Measurements from ENCODE around the gene NPAS2.

The NPAS2 gene

DNA sequence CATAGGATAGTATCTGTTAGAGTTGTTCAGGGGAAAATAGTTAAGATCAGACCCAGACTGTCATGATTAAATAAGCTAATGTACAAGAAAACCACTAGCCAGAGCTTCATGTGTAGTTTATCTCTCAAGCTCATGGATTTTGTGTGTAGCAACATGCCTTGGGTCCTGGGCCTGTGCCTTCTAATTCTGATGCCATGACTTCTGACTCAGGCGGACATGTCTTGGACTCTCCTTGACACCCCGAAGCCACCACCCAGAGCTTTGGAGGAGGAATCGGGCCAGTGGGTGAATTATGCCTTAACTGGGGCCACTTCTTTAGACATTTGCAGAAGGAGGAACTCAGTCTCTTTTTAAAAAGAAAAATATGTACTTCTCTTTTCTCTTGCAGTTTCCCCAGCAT lies 68.7 kb downstream of the NPAS2 start:
- DNase-seq: no peak

DNA sequence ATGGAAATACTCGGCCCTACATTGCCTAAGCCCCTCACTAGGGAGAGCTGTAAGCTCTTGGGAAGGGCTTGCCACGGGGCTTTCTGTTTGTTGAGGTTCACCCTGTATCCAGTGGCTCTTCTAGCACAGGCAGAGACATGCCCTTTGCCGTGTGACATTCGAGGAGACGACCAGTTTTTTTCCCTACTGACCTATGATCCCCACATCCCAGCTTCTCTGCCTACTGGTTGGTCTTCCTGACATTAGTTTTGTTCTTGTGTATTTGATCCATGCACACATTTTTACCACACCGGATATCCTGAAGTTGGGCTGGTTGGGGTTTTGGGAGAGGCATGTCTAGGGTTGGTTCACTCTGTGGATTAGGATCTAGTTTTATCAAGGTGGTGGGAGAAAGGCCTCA lies 69.3 kb downstream of the NPAS2 start:
- DNase-seq: no peak

DNA sequence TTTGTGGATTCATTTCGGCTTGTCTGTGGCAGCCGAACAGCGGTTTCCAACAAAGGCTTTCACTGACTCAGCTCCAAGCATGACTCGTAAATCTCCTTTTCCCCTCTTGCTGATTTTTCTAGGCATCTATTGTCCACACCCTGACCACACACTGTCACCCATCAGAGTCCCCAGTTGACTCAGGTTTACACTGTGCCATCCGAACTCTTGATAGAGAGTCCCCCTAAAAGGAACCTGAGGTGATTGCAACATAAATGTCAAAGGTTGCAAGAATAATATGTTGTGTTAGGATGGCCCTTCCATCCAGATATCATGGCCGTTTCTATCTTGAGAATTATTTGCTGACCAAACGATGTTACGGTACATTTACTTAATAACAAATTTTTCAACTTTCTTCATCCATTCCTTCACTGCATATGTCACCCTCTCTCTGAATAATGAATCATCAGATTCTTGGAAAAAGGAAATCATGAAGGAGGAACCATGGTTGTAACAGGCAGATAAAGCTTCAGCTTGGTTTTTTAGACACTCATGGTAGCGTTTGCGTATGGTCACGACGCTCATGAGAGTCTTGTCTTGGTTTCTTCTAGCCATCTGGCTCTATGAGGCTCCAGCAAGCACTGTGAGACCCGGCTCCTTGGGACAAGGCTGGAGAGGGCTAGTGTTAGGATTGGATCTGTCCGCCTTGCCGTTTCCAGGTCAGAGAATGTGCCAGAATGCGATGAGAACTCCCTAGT lies 72.1 kb downstream of the NPAS2 start:
- DNase-seq: no peak

DNA sequence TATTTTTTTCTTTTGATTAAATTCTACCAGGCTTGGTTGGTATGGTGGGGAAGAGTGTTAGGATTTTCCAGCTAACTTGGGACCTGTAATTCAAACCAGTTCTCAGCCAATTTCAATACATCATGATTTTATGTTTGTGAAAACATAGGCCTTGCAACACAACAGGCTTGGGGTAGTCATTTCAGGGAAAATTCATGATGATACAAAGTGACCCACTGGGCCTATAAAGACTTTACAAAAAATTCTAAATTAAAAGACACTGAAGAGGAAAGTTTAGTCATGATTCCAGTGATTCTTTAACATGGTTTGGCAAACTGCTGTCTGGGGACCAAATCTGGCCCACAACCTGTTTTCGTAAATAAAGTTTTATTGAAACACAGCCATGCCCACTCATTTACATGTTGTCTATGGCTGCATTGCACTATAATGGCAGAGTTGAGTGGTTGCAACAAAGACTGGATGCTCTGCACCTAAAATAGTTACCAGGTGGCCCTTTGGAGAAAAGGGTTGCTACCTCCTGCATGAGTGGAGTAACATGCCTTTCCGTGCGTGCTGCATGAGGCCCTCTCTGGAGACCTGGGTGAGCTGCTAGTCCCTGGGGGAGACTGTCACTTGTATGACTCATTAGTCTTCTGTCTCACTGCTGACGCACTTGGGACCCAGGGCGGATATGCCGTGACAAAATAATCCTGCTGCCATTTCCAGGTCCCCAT lies 73.6 kb downstream of the NPAS2 start:
- DNase-seq: no peak

DNA sequence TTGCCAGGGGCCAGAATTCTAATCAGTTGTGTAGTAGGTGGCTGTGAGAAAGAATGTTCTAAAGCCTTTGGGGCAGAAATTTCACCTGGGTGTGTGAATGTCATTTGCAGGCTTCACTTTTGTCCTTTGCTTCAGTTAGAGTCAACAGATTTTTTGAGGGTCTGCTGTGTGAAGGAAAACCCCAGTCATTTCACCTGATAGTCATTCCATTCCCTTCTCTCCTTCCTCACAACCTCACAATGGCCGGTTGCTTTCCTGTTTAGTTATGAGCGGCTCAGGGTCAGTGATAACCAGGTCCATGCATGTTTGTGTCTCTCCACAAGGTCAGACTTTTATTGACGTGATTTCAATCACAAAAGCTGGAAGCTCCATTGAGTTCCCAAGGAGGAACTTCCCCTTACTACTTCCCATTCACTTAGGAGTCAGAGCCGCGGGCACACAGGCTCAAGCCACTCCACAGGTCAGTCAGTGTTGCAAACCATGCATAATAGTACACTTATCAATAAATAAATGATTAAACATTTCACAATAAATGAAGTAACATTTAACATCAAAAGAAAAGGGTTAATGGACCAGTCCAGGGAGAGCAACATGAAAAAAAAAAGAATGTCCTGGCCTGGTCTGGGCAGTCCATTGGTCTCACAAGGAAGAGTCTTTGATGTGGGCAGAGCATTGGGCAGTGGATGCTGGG lies 74.3 kb downstream of the NPAS2 start:
- no peak for DNase-seq

DNA sequence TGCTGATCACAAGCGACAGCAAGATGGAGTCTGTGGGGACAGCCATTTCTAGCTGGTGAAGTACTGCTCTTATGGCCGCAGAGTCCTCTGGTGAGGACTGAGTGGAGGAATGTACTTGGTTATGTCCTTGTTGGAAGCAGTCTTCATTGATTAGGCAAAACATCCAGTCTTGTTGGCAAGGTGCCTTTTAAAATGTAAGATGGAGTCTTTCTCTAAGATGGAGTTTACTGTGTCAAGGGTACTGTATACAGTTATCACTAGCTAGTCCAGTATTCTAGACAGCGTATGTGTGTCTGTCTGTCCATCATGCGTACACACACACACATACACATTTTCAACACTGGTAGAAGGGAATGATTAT lies 74.8 kb downstream of the NPAS2 start:
- no peak for DNase-seq

DNA sequence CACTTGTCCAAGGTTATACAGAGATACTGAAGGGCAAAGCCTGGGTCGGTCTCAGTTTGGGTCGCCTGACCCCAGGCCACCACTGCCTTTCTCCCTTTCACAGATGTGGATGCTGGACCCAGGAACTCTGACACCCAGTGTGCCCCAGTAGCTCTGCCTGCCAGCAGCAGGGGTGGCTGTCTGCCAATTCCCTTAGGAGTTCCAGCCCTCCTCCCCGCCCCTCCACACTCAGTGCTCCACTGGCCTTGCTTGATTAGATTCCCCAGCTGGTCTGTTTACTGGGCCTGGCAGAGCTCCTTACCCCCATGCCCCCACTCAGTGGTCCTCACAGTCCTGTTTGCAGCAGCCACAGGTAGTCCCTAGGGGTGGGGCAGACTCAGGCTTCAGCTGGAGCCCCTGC lies 75.5 kb downstream of the NPAS2 start:
- DNase-seq: no peak

DNA sequence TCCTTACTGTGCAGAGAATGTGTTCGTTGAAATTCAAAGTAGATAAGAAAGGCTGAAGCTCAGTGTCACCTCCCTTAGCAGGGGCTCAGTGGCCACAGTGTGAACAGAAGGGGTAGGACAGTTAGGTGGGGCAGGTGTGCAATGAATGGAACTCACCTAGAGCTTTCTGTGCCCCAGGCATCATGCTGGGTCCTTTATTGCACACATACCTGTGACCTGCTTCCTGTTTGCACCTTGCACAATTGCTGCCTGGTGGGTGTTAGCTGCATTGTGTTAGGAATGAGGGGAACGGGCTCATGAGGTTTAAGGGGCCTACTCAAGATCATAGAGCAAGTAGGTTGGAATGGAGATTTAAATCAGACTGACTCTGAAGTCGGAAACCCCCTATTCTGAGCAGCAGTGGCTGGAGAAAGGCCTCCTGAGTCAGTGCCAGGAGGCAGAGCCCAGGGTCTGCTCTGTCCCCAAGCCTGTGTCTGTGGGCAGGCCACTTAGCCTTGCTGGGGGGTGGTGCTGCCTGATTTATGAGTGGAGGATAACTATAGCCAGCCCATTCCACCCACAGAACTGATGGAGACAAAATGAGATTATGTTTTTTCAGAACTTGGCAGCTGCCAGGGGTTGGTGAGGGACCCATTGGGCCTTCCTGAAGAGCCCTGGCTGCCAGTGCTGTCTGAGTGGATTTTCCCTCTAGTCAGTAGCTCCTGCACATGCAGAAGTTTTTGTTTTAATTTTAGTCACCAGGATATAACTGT lies 76.2 kb downstream of the NPAS2 start:
- DNase-seq: no peak

DNA sequence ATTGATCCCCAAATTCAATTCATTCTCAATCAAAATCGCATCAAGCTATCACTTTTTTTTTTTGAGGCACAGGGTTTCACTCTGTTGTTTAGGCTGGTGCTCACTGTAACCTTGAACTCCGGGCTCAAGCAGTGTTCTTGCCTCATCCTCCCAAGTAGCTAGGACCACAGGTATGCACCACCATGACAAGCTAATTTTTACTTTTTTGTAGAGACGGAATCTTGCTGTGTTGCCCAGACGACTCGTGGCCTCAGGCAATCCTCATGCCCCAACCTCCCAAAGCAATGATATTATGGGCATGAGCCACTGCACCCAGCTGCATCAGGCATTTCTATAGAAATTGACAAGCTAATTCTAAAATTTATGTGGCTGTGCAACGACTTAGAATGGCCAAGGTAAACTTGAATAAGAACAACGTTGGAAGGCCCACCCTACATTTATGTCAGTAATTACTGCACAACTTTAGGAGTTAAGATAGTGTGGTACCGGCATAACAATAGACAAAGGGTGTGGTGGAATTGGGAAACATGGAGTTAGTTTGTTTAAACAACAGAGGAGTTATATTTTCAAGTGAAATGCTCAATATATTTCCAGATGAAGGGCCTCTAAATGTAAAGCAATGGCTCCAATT lies 78.2 kb downstream of the NPAS2 start:
- no peak for DNase-seq

DNA sequence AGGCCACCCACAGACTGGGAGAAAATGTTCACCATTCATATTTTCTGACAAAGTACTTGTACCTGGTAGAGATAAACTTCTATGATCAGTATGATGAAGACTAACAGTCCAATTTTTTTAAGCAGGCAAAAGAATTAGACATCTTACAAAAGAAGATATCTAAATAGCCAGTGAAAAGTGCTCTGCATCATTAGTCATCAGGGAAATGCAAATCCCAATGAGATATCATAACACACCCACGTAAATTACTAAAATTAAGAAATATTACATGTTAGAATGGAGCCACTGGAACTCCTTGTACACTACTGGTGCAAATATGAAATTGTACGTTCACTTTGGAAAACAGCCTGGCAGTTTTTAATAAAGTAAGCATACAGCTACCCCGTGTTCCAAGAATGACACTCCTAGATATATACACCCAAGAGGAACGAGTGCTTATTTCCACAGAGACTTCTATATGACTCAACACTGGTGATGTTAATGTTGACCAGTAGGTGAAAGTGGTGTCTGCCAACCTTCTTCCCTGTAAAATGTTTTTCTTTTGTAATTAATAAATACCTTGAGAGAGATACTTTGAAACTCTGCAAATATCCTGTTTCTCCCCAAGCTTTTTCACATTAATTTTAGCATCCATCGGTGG lies 80.3 kb downstream of the NPAS2 start:
- DNase-seq: no peak

DNA sequence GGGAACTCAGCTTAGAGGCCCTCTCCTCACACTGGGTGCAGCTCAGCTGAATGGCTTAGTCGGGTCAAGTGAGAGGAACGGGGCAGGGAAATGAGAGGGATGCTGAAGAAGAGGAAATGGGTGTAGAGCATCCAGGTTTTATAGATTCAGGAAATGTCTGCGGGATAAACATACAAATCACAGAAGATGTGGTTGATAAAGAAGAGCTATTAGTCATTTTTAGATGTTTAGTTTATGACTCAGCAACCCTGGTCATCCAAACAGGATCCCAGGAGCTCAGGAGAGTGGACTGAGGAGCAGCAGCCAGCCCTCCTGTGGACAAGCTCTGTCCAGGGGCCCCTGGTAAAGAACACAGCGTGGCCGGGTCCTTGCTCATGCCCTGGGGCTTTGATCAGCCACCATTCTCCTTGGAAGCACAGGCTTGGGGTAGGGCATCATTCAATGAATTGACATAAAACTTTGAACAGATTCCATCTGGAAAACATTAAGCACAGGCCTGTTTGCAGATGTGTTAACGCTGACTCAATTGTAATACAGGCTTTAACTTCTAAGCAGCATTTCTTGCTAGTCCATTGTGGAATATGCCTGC lies 83.0 kb downstream of the NPAS2 start:
- no peak for DNase-seq

DNA sequence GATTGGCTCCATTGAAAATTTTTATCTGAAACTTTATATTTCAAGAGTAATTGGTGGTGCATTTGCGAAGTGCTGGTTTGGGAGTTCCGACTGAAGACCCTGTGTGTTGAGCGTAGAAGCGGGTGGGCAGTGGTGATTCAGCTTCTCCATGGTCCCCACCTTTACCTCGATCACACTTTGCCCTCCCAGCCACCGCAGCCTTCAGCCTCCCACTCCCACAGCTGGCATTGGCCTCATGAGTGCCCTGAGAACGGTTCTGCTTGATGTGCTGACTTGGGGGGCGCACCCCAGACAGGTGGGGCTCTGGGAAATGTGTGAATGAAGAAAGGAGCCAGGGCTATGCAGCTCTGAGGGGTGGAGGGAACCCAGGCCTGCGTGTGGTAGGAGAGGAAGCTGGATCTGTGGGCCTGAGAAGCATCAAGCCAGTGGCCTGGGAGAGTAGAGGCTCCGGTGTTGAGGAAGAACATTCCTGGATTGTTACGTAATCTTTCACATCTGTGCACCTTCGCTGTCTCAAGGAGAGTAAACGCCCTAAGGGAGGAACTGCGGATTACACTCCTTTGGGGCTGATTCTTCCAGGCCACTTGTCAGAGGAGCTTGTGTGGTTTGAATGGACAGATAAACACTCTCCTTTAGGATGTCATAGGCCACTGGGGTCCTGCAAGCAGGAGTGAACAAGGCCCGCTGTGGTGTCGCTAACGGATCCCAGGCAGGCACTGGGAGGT lies 83.8 kb downstream of the NPAS2 start:
- no peak for DNase-seq

DNA sequence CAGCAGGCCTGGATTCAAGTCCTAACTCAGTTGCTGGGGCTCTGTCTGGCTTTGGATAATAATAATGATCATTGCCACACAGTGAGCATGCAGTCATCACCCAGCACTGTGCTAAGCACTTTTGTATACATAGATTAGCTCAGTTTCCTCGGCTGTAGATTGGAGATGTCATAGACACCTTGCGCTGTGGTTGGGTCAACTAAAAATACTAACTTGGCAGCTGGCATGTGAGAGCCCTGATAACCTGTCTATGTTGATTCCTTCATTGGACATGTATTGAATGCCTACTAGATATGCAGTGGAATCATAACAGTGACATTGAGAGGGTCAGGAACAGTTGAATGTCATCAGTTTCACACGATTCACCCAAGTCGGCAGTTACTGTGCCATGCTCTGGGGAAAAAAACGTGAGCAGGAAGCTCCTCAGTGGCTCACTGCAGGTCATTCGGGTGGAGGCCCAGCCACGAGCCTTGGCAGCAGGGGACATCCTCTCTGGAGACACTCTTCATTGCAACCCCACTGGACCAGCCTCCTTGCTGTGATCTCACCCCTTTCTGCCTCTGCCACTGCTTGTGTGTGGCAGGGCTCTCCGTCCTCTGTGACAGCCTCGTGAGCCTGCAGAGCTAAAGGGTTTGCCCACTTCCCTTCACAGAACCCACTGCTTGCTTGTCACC lies 85.3 kb downstream of the NPAS2 start:
- no peak for DNase-seq

DNA sequence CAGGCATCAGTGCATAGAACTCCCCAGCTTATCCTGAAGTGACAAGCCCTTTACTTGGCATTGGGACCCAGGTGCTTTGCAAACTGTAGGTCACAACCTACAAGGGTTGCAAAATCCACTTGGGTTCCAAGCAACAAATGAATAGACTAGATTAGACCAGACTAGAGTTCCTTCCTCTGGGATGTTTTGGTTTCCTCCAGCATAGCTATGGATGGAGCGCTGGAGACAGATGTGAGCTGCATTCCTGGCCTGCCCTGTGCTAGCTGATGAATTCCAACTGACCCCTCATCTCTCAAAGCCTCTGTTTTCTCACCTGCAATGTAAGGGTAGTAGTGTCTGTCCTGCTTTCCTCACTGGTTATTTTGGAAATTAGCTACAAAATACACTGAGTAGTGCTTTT lies 86.2 kb downstream of the NPAS2 start:
- no peak for DNase-seq

DNA sequence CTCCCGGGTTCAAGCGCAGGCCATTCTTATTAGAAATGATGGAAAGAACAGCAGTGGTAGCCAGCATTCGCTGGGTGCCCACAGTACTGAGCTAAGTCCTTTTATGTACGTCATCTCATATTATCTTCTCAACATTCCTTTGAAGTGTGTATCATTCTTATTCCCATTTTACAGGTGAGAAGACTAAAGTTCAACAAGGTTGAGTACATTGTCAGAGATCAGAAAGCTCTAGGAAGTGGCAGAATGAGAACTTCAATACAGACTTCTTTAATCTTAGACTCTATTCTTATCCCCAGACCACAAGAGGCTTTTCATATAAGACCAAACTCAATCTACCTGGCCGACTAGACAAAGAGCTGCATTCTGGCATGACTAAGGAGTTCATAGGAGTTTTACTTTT lies 86.7 kb downstream of the NPAS2 start:
- no peak for DNase-seq

DNA sequence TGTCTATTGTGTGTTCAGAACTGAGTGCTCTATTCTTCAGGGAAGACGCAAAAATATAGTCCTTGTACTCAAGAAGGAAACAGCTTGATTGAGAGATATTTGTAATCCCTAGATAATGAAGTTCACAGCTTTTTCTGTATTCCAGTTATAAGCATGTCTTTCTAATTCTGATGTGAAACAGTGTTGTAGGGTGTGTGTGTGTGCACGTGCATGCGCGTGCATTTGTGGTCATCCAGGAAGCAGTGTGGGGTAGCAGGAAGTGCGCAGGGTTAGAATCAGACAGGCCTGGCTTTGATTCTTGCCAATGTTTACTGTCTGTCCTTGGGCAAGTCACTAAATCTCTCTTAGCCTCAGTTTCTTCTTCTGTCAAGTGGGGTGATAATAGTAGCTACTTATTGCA lies 87.9 kb downstream of the NPAS2 start:
- DNase-seq: no peak

DNA sequence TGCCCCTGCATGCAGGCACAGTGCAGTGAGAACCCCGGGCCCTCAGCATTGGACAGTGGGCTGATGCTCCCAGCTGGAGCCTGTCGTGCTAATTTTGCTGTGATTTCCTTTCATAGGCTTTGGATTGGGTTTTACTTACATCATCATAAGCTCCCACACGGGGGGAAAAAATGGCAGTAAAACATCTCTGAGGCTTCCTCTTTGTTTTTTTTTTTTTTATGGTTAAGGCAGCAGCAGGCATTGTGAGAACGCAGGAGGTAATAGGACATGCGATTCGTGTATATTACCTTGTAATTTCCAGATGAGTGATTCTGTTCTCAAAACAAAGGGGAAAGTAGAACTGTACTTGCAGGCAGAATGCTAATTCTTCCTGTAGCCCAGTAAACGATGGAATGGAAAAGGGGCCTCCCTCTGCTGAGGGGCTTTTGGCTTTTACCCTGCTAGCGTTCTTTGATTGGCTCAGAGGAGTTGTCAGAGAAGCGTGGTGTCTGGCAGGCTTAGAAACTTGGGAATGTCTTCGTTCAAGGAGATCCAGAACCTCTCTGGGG lies 89.7 kb downstream of the NPAS2 start:
- no peak for DNase-seq

DNA sequence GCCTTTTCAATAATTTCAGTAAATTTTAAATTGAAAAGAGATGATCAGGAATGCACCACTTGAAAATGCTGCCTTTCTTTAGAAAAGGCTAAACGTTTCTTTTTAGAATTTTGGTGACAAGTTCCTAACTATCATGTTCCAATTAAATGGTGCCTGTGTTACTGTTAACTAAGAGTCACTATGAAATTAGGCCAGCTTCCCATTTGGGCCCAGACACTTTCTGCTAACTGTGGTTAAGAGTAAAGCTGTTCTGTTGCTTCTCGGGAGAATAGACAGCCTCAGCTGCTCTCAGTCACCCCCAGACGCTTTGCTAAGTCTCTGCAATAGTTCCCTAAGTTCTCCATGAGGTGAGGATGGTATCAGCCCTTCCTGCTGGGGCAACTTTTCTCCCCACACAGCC lies 90.2 kb downstream of the NPAS2 start:
- DNase-seq: no peak

DNA sequence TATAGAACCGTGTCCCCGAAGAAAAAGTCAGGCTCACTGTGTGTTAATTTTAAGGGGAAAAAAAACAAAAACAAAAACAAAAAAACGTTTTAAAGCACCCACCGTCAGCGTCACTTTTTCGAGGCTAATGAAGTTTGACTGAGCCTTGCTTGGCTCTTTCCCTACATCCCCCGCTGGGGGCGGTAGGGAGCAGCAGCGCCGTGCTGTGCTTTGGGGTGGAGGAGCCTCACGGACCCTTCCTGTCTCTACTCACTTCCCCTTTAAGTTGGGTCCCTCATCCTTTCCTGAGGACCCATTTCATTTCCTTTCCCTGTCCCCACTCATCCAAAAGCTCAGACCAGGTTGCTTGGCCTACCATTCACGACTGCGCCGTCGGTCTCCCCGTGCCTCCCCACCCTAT lies 99.4 kb downstream of the NPAS2 start:
- DNase-seq: no peak

DNA sequence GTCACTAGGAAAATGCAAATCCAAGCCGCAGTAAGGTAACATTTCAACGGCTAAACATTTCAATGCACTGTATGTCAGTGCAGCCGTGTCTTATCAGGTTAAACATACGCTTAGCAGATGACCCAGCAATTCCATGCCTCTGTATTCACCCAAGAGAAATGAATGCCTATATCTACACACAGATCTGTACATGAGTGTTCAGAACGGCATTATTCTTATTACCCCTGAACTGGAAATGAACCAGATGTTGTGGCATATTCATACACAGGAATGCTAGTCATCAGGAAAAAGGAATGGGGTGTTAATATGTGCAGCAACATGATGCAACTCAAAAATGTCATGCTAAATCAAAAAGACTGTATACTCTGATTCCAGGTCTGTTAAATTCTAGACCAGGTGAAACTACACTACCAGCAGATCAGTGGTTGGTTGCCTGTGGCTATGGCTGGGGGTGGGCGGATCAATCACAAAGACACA lies 101.8 kb downstream of the NPAS2 start:
- no peak for DNase-seq
